ENCODE data around the gene GRIA4. TPM values are rescaled to one million over a fixed set of nuclear protein-coding genes. Genes with fewer than 3 reads are reported as not detected.
A peak's percentile ranks its signal among the peaks of the same experiment; 100 is the strongest.

GRIA4 gene
- total and polyA plus RNA-seq, 2 donors = 3.1 TPM; not detected in 1

GRCh38 chr11:106021181-106021966, 411.5 kb downstream of the GRIA4 start:
- Histone ChIP-seq H3K27ac (ENCODE audit: low read depth) (peak overlapping the region; percentile 33), H3K4me1 (ENCODE audit: insufficient read depth) (no peaks in the 10 kb centered on the region), H3K36me3 (ENCODE audit: insufficient read depth) (no peaks in the 10 kb centered on the region), H3K4me3 (ENCODE audit: low read depth, low read length) (peak overlapping the region; percentile 59)
- WGBS = 11% methylated on average over 18 of the region's 18 CpGs
- DNase-seq (ENCODE audit: extremely low spot score) = no peak

- WGBS = 1% methylated on average over 48 of the region's 48 CpGs
- Histone ChIP-seq H3K4me3 (ENCODE audit: low read depth, low read length) (peak within 1 kb of the TSS; percentile 59), H3K36me3 (ENCODE audit: insufficient read depth) (no peaks in the 10 kb centered on the region), H3K4me1 (ENCODE audit: insufficient read depth) (no peaks in the 10 kb centered on the region), H3K27ac (ENCODE audit: low read depth) (peak within 1 kb of the TSS; percentile 33)
- peak; percentile 99 for DNase-seq (ENCODE audit: extremely low spot score)
These were observed 412.3 kb downstream of the GRIA4 start, which contains the start of gene MSANTD4 for GRCh38 chr11:106021967-106022794. MSANTD4 (minus strand) TSS chr11:106022240; CDS start chr11:106010917, 11,323 bp downstream.

GRCh38 chr11:106022795-106023275, 413.0 kb downstream of the GRIA4 start:
- Histone ChIP-seq H3K27ac (ENCODE audit: low read depth) (peak overlapping the region; percentile 15), H3K4me1 (ENCODE audit: insufficient read depth) (no peaks in the 10 kb centered on the region), H3K36me3 (ENCODE audit: insufficient read depth) (no peaks in the 10 kb centered on the region), H3K4me3 (ENCODE audit: low read depth, low read length) (peak overlapping the region; percentile 59)
- DNase-seq (ENCODE audit: extremely low spot score) = no peak
- WGBS = 89% methylated on average over 7 of the region's 7 CpGs

- 41% methylated on average over 4 of the region's 4 CpGs for WGBS
These were observed 420.7 kb downstream of the GRIA4 start for GRCh38 chr11:106030609-106031008.

GRCh38 chr11:106031202-106031810, 421.4 kb downstream of the GRIA4 start:
- Histone ChIP-seq H3K4me1 (ENCODE audit: insufficient read depth) (no peaks in the 10 kb centered on the region), H3K4me3 (ENCODE audit: low read depth, low read length) (no peak overlapping the region), H3K27ac (ENCODE audit: low read depth) (no peak overlapping the region), H3K36me3 (ENCODE audit: insufficient read depth) (no peaks in the 10 kb centered on the region)
- DNase-seq (ENCODE audit: extremely low spot score) = no peak
- WGBS = 65% methylated on average over 2 of the region's 2 CpGs

More at GRCh38 chr11:106030609-106031008, 420.7 kb downstream of the GRIA4 start:
- no peaks in the 10 kb centered on the region for H3K4me1 ChIP-seq (ENCODE audit: insufficient read depth)
- no peak overlapping the region for H3K4me3 ChIP-seq (ENCODE audit: low read depth, low read length)
- no peak overlapping the region for H3K27ac ChIP-seq (ENCODE audit: low read depth)
- H3K36me3 ChIP-seq (ENCODE audit: insufficient read depth) = no peaks in the 10 kb centered on the region
- no peak for DNase-seq (ENCODE audit: extremely low spot score)

Small RNA genes lying within 50 kb of the gene (small RNA-seq; reads per million reads assigned to genes)
- gene RNU4-55P = not detected
- not detected for gene RNU6-277P
